HK-2 (cell line): ENCODE measurements around the gene FMN1.

Experiments
- DNase-seq: peaks from one replicate; pipeline ENCODE4 v3.0.0-alpha.2; 2018; ENCODE audit not compliant: unreplicated experiment

FMN1 gene

DNA sequence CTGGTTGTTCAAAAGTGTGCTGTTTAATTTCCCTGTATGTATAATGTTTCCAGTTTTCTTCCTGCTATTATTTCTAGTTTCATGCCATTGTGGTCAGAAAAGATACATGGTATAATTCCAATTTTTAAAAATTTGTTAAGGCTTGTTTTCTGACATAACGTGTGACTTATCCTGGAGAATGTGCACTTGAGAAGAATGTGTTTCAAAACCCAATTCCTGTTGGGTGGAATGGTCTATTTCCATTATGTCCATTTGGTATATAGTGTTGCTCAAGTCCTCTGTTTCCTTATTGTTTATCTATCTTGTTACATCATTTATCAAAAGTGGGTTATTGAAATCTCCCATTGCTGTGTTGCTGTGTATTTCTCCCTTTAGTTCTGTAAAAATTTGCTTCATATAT, 261.3 kb downstream of the FMN1 start:
- no peak for DNase-seq

DNA sequence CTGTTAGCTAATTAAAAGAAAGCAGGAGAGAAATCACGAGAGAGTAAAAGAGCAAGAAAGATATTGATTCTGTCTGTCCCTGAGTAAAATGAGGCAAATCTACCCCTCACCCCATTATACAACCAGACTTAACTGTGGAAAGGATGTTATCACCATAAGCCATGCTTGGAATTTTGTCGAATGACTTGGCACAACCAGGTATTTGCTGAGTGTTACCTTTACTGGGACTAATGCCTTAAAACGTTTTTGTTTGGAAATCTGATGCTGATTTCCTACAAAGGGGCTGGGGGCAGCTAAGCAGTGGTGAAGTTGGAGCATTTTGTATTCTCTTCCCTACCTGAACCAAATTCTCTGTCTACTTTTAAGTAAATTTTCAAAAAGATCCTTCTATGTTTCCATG, 265.6 kb downstream of the FMN1 start:
- no peak for DNase-seq

DNA sequence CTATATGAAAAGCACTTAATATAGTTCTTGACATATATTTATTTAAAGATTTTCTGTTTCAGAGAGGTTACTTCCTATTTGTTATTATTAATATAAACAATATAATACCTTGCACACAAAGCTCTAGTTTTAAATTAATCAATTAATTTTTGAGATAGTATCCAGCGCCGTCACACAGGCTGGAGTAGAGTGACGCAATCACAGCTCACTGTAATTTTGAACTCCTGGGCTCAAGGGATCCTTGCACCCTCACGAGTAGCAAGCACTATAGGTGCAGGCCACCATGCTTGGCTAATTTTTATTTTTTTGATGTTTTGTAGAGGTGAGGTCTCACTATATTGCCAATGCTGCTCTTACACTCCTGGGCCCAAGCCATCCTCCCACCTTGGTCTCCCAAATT, 267.4 kb downstream of the FMN1 start:
- DNase-seq, result no peak

DNA sequence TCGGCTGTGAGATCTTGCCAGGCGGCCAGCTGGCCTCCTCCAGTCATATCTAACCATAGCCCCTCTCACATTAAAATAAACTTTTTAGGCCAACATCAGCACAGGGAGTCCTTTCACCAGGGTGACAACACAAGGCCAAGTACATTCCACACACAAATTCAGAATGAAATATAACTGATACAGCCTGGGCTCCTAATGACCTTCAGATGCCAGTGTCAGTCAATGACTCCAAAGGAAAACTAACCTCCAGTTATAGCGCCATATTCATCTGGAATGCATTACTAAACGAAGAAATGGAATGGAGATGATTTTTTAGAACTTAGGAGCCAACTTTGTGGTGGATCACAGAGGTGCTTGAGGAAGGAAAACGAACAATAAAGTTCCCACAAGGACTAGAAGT, 271.3 kb downstream of the FMN1 start:
- no peak for DNase-seq

DNA sequence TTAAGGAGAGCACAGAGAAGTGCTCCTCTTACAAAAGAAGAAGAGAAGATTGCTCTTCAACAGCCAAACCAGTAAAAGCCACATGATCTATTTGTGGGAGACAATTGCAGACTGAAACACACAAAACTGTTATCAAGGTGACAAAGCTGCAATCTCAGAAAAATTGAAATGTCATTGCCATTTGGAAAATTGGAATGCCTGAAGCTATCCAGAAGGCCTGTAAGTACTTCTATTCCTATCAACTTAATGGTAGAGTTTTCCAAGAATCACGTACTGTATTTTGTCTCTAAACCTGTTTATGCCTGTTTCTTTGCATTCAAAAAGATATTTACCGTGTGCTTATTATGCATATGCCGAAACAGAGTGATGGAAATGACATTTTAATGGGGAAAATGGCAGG, 272.0 kb downstream of the FMN1 start:
- DNase-seq, result no peak

DNA sequence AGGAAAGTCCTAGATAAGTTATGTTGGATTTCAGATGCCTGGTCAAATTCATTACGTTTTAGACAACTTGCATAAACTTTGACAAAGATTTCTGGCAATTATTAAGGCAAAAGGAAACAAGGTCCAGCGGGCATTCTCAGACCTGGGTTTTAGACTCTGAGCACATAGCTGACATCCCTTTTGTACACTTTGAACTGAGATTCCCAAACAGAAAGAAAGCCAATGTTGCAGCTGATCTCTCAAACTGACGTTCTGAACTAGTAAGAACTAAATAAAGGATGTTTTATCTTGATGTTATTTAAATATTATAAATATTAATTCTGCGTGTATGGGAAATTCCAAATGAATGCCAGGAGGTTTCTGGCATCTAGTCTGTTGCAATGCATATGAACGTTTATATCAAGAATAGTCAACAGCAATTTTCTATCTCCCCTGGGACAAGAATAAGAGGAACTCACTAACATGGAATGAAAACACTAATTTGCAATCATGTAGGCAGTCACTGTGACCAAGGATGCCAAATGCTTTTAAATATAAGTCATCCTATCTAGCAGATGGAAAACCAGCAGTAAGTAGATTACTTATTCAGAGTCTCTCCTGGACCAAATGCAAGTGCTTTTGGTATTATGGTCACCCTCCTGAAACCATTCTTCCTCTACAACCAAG, 274.6 kb downstream of the FMN1 start:
- no peak for DNase-seq

DNA sequence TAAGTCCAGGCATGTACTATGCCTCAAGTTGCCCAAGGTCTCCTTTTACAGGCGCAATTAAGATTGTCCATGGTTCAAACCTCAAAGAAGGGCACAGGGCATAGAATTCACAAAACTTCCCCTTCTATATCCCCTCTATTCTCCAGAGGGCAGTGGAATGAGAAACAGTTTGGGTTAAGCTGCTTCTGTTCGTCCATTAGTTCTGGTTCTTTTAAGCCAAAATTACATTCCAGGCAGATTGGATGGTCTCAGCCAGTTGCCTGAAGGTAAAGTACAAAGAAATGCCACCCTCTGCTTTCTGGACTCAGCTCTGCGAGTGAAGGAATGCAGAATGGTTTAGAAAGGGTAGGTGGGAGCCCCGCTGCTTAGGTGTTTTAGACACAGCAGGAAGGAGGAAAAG, 276.0 kb downstream of the FMN1 start:
- no peak for DNase-seq

DNA sequence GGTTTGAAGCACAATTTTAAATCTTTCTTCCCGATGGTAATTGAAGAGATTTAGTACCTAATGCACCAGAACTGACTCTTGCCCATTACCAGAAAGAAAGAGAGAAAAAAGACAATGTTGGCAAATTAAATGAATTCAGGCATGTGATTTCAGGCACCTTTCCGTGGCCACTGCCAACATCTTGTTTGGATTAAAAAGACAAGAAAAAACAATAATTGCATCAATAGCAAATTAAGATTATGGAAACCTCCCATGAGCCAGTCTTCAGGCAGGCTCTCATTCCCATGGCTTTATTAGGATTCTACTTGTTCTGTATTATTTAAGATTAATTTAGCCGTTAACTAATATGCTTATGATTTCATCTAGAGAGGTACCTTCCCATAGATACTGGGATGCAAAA, 283.7 kb downstream of the FMN1 start:
- DNase-seq, result no peak

DNA sequence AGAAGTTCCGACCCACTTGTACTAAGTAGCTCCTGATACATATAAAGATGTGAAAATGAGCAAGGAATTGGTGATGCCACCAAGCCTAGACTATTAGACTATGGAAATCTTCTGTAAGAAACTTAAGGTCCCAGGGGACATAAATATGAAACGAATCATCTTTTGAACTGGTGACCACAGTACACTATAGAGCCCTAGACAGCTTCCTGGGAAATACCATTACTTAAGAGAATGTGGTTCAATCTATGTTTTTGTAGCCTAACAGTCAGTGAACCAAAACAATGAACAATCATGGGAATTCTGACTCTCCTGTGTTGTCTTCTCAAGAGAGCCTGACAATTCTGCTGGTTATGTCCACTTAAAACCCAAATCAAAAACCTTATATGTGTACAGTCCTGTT, 285.1 kb downstream of the FMN1 start:
- no peak for DNase-seq

DNA sequence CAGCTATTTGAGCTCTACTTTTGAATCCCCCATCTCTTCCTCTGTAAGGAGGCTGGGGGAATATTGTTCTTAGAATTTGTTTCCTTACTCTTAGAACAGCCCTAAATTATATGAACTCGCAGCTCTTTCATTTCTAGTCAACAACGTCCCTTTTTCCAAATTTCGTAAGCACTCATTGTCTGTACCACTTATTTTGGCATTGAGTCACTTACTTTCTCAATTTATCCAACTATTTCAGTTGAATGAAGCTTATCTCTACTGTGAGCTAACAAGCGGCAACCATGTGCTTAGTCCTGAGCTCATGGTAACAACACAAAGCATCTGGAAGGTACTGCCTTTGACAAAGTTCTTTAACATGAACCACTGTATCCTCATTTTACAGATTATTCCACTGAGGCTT, 285.6 kb downstream of the FMN1 start:
- DNase-seq, result no peak

DNA sequence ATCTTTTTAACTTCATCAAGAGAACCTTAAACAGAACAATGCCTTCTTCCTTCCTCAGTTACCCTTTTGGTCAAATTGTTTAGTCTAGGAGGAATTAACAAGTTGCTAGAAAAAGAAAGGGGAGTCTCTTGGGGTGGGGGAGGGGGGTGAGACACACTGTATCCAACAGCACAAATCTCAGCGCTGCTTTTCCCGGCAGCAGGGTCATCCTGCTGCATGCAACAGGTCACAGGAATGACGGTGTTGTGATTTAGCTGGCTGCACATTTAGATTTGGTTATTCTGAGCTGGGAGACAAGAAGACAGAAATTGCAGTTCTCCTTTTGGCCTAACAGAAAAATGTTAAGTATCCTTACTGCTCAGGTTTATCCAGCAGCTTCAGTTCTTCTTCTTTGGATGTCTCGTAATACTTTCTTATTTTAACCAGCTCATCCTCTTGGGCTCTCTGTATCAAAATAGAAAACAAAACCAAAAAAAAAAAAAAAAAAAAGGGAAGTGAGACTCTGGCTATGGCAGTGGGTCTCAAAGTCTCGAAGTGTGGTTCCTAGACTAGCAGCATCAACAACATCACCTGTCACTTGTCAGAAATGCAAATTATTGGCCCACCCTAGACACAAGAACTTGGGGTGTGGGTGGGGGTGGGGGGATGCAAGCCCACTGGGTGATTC, 286.2 kb downstream of the FMN1 start:
- no peak for DNase-seq

DNA sequence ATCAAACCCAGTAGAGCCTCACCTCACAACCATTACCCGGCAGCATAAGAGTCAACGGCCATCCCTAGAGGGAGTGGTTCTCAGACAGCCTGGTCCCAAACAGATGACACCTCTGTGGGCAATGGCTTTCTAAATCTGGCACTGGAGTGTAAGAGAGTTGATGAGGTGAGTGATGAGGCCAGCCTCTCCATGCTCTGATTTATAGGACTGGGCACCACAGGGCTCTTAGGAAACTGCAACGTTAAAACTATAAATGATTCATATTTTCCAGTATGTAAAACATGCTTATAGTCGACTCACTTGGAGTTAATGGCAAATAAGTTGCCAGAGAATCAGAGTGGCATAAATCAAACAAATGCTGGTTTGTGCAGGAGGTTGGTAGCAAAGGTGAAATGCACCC, 289.0 kb downstream of the FMN1 start:
- DNase-seq, result no peak

DNA sequence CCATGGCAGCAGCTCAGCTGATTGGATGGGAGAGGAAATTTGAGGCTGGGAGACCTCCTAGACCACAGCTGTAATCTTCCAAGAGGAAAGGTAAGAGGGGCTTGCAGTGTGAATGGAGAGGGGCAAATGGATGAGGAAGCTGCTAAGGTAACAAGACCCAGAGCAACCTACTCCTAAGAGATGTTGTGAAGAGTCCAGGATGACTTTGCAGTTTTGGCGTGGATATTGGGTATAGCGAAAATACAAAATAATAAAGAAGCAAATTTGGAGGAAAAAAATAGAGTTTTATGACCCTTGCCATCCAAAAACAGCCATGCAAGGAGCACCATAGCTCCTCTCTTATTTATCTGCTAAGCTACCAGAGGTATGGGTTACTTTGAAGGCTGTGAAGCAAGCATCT, 290.1 kb downstream of the FMN1 start:
- DNase-seq, result no peak

DNA sequence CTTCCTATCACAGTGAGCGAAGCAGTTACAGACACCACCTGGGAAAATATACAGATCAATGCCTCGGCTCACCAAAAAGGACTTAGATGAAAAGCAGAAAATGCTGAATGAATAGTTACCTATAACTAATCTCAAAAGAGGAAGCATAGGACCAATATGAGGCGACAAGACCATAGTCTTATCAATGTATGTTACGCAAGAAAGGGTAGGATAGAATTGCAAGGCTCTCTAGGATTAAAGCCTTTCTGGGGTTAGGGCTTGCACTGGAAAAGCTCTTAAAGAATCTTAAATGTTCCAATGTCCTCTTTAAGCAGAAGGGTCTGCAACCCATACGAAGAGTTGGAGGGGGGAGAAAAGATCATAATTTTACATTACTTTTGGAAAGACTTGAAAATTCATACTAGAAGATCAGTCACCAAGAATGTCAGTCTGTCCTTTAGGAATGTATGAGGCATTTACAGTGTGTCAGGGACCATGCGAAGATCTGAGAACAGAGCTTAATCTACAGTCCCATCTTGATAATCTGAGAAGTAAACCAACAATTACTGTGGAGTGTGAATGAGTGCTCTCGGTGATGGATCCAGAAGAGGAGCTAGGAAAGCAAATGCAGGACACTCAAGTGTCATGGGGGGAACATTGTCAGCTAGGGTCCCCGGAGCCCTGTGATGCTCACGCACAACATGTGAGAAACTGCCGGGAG, 290.8 kb downstream of the FMN1 start:
- no peak for DNase-seq

DNA sequence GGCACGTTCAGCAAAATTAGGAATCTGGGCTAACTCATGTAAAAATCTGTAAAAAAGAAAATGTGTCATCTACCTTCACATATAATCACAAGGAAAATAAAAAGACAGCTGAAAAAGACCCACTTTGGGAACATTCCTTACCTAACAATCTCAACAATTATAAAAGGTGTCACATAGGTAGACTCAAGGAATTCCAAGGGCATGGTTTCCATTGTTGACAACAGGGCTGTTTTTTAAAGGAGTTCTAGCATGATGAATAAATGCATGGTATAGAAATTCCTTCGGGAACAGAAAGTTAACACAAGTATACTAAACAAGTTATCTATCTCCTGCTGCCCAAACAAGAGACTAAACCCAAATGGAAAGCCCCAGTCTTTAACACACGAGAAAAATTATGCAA, 292.5 kb downstream of the FMN1 start:
- DNase-seq, result no peak

DNA sequence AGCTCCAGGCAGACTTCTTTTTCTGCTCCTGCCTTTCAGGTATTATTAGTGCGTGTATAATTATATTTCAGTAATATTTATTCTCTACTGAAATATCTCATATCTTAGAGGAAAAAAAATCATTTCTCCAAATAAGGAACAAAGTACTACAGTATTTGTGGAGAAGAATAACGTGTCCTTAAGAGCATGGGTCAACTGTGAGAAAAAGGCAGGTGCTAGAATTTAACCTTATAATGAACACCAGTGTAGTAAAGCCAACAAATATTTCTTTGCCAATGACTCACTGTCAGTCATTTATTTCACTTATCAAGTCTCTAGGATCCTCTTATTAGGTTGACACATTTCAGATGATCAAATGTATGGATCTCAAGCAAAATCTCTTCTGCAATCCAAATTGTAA, 293.3 kb downstream of the FMN1 start:
- no peak for DNase-seq

DNA sequence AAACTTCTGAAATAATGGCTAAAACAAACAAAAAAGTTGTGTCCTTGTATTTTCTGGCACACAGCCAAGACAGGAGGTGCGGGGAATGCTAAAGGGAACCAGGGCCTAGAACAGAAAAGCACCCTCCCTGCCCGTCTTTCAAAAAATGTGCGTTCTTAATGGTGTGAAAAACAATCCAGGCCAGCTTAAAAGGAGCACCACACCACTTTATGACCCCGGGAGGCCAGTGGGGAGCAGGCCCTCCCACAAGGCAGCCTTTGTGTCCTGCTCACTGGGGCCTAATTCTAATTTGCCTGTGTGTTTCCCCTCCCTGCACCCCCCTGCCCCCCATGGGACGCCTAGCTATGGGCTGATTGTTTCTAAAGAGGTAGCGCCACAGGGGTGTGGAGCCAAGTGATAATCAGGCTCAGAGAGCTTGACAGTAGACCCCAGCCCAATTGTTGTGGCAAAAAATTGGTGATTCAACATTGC, 295.4 kb downstream of the FMN1 start:
- DNase-seq, result no peak

DNA sequence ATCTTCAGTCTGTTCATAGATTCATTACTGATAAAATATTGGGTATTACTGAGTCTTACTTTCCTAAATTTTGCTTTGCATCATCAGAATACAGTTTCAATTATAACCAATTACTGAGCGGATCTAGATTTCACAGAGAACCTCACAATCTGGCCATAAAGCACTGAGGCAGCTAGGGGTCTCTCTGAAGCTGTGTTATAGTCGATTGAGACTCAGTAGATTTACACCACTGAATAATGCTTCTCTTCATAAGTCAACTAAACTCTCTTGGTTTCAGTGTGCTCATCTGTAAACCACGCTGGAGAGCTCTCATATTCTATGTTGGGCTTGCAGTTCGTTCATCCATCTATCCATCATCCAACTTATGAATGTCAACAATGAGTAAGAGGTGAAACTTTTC, 296.1 kb downstream of the FMN1 start:
- DNase-seq, result no peak

DNA sequence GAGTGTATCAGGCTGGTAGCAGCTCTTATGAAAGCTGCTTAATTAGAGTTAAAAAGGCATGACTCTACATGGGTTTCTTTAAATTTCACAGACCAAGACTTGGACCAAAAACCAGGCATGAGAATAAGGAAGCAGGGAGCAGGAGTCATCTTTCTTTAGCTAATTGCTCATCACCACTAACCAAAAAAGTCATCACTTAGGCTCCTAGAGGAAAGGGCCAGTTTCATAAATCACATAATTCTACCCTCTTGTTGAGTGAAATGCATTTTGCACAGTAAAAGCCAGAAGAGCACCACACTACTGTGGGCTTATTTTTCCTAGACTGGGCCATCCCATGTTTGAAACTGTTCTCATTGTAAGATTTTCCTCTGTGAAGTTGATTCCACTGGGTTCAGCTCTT, 301.1 kb downstream of the FMN1 start:
- no peak for DNase-seq

DNA sequence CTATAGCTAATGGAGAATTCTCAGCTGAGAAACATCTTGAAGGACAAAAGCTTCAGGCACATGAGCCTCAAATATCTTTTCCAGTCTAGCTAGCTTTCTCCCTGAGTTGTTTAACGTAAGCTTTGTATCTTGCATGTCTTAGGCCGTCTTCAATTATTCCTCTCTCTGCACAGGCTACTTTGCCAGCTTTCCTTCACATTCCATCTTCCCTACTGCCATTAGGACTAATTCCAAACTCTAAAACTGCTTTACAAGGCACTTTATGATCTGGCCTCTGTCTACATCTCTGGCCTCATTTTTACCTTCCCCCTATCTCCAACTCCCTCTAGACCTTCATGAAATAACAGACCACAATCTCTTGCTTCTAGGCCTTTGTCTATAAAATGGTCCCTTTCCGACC, 305.3 kb downstream of the FMN1 start:
- DNase-seq, result no peak

DNA sequence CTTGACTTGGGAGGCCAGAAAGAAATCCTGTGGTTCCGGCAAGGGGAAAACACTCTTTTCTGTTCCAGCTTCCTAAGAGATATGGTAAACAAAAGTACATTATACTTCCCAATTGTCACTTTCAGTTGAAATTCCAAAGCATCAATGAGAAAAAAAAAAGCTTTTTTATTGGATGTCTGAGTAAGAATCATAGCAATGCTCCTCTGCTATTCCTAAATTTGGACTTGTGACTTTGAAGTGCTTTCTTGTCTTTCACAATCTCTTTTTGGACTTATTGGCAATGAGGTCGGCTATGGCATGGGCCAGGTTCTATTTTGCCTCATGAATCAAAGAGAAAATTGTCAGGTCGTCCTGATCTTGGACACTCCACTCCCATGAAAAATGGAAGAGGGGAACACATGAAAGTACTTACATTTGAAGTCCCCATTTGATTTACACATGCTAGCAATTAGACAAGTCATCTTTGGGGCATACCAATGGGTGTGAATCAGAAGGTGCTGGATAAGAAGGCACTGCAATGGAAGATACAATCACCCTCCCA, 306.2 kb downstream of the FMN1 start:
- no peak for DNase-seq

DNA sequence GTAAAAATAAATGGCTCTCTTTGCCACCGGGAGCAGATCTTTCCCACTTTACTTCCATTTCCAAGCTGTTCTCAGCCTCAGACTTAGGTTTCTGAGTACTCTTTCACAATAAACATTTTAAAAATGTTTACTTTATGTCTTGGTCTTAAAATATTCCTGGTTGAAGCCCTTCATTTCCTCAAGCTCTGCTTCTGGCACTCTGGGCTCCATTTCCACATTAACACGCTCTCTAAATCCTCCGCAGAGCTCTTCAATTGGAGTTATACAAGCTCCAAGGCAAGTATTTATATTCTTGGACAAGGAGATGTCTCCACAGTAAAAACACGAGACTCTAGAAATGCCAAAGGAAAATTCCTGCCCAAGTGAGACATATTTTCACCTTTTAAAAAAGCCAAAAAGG, 307.4 kb downstream of the FMN1 start:
- DNase-seq, result no peak

DNA sequence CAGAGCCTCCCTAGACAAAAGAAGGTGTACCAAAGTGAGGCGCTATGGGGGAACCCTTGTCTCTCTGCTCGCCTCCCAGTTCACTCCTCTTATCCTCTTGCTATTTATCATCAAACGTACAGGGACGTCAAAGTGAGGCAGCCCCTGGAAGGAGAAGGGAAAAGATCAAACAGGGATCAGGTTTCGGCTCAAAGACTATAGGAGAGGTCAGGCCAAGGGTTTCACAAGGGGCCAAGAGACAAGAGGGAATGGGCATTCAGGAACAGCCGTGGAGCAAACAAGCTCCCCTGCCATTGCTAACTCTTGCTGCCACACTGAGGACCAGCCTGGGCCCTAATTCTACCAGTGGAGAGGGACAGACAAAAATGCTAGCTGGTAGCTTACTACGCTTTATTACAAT, 308.1 kb downstream of the FMN1 start:
- DNase-seq, result no peak
